Subcutaneous abdominal adipose tissue (tissue), 5 donors: Measurements from ENCODE around the gene TMPRSS12.
"Not testable (repeated sequence)": the region's sequence is repeated elsewhere in the genome, so short reads cannot be mapped to it uniquely, and the experiment has no call there.

Experiments
- H3K27ac ChIP-seq: one replicate; pipeline ENCODE4 v1.7.0; 2013; ENCODE audit warnings: low read depth, mild to moderate bottlenecking, inconsistent platforms, low read length, moderate library complexity
- H3K27me3 ChIP-seq, 5 donors: one replicate each; pipeline ENCODE4 v1.7.0; 2013; ENCODE audit warnings: low read length in 5 of 5, inconsistent platforms in 1 of 5; ENCODE audit not compliant: control insufficient read depth in 5 of 5, insufficient read depth in 4 of 5
- H3K36me3 ChIP-seq, 5 donors: one replicate each; pipeline ENCODE4 v1.7.0; 2013; ENCODE audit warnings: low read length in 5 of 5; ENCODE audit not compliant: control insufficient read depth in 5 of 5, insufficient read depth in 5 of 5
- H3K4me1 ChIP-seq, 5 donors: one replicate each; pipeline ENCODE4 v1.7.0; 2013; ENCODE audit warnings: low read length in 5 of 5, mild to moderate bottlenecking in 3 of 5, moderate library complexity in 1 of 5; ENCODE audit not compliant: control insufficient read depth in 5 of 5, insufficient read depth in 5 of 5
- H3K4me3 ChIP-seq, 5 donors: one replicate each; pipeline ENCODE4 v1.7.0; 2013; ENCODE audit warnings: low read length in 5 of 5, low read depth in 1 of 5
- H3K9ac ChIP-seq, 5 donors: one replicate each; pipeline ENCODE4 v1.7.0; 2013; ENCODE audit warnings: low read length in 5 of 5, mild to moderate bottlenecking in 4 of 5, moderate library complexity in 3 of 5
- H3K9me3 ChIP-seq, 5 donors: one replicate each; pipeline ENCODE4 v1.7.0; 2013; ENCODE audit warnings: low read length in 5 of 5; ENCODE audit not compliant: control insufficient read depth in 5 of 5
- donor health status: healthy.
- donor health status: healthy.
- donor health status: healthy.
- donor health status: healthy.
- donor health status: healthy.

TMPRSS12 gene

DNA sequence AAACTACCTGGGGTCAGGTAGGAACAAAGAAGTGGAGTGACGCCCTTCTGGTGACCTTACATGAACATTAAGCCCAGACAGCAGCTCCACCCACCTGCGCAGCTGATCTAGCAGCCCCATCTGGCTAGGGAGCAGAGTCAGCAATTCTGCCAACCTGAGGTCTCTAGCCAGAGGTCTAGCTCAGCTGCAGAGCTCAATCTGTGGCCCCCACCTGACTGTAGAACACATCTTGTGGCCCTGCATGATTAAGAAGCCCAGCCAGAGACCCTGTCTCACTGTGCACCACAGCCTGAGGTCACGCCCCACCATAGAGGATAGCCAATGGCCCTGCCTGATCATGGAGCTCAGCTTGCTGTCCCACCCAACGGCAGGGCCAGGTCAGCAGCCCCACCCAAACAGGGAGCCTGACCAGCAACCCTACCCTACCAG, 59.0 kb downstream of the TMPRSS12 start:
- H3K27ac ChIP-seq = no peak overlapping the region
- peaks cover 0 to 10% (median 0%) of the 10 kb centered on the region in 5 donors for H3K9me3 ChIP-seq
- no peak overlapping the region for H3K9ac ChIP-seq
- no peaks in the 10 kb centered on the region for H3K36me3 ChIP-seq
- H3K4me1 ChIP-seq = no peaks in the 10 kb centered on the region
- no peak overlapping the region for H3K4me3 ChIP-seq
- no peaks in the 10 kb centered on the region for H3K27me3 ChIP-seq

DNA sequence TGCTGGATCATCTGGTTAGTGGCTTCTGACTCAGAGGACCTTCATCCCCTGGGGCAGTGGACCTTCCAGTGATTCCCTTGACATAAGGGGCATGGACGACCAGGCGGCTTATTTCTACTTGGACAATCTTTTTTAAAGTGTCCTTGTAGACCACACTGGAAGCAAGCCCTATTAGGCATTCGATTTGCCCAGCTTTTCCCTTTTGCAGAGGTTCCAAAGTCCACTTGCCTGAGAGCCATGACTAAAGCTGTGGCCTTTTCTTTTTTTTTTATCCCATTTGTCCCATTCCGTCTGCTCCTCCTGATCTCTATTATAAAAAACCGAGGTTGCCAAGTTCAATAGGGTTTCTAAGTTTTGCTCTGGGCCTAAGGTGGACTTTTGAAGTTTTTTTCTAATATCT, 65.8 kb downstream of the TMPRSS12 start:
- not testable (repeated sequence) for H3K9ac ChIP-seq, H3K27ac ChIP-seq, H3K4me1 ChIP-seq, H3K36me3 ChIP-seq, H3K27me3 ChIP-seq, H3K4me3 ChIP-seq
- peaks cover 0 to 17% (median 15%) of the 10 kb centered on the region in 5 donors for H3K9me3 ChIP-seq

GRCh38 chr12:50912361-50912760, 69.6 kb downstream of the TMPRSS12 start:
- not testable (repeated sequence) for H3K27ac ChIP-seq, H3K4me3 ChIP-seq, H3K27me3 ChIP-seq, H3K36me3 ChIP-seq, H3K4me1 ChIP-seq, H3K9ac ChIP-seq
- H3K9me3 ChIP-seq = peaks cover 2 to 41% (median 41%) of the 10 kb centered on the region in 5 donors

DNA sequence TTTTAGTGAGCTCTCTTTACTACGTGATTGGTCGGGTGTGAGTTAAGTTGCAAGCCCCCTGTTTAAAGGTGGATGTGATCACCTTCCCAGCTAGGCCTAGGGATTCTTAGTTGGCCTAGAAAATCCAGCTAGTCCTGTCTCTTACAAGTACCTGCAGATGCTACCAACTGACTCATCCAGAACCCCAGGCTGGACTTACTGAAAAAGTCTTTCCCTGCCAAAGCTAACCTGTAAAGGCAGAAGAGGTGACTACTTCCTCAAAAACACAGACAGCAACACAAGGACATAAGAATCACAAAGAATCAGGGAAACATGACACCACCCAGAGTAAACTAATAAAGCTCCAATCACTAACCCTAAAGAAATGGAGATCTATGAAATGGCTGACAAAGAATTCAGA, 70.5 kb downstream of the TMPRSS12 start:
- Histone ChIP-seq H3K36me3 (no peaks in the 10 kb centered on the region), H3K4me1 (no peaks in the 10 kb centered on the region), H3K4me3 (no peak overlapping the region), H3K9me3 (peaks cover 2 to 41% (median 41%) of the 10 kb centered on the region in 5 donors), H3K27me3 (no peaks in the 10 kb centered on the region), H3K27ac (no peak overlapping the region), H3K9ac (no peak overlapping the region)

DNA sequence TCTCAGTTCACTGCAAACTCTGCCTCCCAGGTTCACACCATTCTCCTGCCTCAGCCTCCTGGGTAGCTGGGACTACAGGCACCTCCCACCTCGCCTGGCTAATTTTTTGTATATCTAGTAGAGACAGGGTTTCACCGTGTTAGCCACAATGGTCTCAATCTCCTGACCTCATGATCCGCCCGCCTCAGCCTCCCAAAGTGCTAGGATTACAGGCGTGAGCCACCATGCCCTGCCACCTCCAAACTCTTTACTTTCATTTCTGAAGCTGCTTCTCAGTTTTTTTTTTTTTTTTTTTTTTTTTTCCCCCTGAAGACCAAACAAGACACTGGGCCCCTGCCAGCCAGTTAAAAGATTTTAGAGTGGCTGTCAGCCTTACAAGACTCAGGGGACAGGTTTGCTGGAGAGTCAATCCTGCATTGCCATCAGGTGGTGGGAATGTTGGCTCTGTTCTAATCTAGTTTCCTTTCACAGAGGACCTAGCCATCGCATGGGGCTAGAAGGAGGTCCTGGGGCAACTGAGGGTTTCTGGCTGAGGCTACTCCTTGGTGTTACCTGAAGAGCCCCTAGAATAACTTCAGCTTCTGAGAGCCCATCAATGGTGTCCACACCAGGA, 72.3 kb downstream of the TMPRSS12 start:
- H3K27ac ChIP-seq = no peak overlapping the region
- no peak overlapping the region for H3K9ac ChIP-seq
- H3K27me3 ChIP-seq = no peaks in the 10 kb centered on the region
- H3K4me3 ChIP-seq = no peak overlapping the region
- peaks cover 2 to 43% (median 41%) of the 10 kb centered on the region in 5 donors for H3K9me3 ChIP-seq
- H3K36me3 ChIP-seq = no peaks in the 10 kb centered on the region
- no peaks in the 10 kb centered on the region for H3K4me1 ChIP-seq

- H3K9ac ChIP-seq = no peak overlapping the region
- peaks cover 2 to 42% (median 41%) of the 10 kb centered on the region in 5 donors for H3K9me3 ChIP-seq
- H3K27ac ChIP-seq = no peak overlapping the region
- no peaks in the 10 kb centered on the region for H3K27me3 ChIP-seq
- peak overlapping the region in 2 of 5 donors; percentile 17 to 41 for H3K4me3 ChIP-seq
- H3K4me1 ChIP-seq = no peaks in the 10 kb centered on the region
- no peaks in the 10 kb centered on the region for H3K36me3 ChIP-seq
Measured at GRCh38 chr12:50916292-50916691, 73.6 kb downstream of the TMPRSS12 start.

DNA sequence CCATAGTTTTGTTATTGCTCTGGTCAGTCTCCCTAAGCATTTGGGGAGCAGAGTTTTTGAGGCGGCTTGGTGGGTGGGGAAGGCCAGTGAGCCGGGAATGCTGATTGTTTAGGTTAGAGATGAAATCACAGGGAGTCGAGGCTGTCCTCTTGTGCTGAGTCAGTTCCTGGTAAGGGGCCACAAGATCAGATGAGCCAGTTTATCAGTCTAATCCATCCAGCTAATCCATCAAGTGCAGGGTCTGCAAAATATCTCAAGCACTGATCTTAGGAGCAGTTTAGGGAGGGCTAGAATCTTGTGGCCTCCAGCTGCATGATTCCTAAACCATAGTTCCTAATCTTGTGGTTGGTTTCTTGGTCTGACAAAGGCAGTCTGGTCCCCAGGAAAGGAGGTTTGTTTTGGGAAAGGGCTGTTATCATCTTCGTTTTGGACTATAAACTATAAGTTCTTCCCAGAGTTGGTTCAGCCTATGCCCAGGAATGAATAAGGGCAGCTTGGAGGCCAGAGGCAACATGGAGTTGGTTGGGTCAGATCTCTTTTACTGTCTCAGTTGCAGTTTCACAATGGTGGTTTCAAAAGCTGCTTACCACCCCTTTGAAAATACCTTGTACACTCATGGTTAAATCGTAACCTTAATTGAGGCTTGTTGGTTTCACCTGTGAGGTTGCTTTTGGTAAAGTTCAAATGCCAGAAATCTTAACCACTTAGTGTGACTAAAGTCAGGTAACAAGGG, 76.0 kb downstream of the TMPRSS12 start:
- Histone ChIP-seq H3K36me3 (no peaks in the 10 kb centered on the region), H3K9ac (no peak overlapping the region), H3K27ac (no peak overlapping the region), H3K9me3 (peaks cover 1 to 27% (median 23%) of the 10 kb centered on the region in 5 donors), H3K4me3 (no peak overlapping the region), H3K4me1 (peaks cover 0 to 20% (median 17%) of the 10 kb centered on the region in 5 donors), H3K27me3 (no peaks in the 10 kb centered on the region)

GRCh38 chr12:50922820-50923219, 80.1 kb downstream of the TMPRSS12 start:
- H3K9ac ChIP-seq = peak overlapping the region in 4 of 5 donors; percentile 16 to 87 (median 56)
- H3K36me3 ChIP-seq = no peaks in the 10 kb centered on the region
- no peaks in the 10 kb centered on the region for H3K27me3 ChIP-seq
- H3K4me1 ChIP-seq = peaks cover 0 to 48% (median 41%) of the 10 kb centered on the region in 5 donors
- H3K9me3 ChIP-seq = peaks cover 0 to 2% (median 0%) of the 10 kb centered on the region in 5 donors
- peak overlapping the region; percentile 97 for H3K27ac ChIP-seq
- H3K4me3 ChIP-seq = peak overlapping the region in 2 of 5 donors; percentile 17 to 24

- H3K4me1 ChIP-seq = peaks cover 2 to 56% (median 48%) of the 10 kb centered on the region in 5 donors
- peak overlapping the region; percentile 68 to 99 (median 96) for H3K4me3 ChIP-seq
- peaks cover 0 to 2% (median 0%) of the 10 kb centered on the region in 5 donors for H3K36me3 ChIP-seq
- H3K27ac ChIP-seq = peak overlapping the region; percentile 97
- peak overlapping the region; percentile 39 to 87 (median 59) for H3K9ac ChIP-seq
- H3K9me3 ChIP-seq = peaks cover 0 to 2% (median 0%) of the 10 kb centered on the region in 5 donors
- H3K27me3 ChIP-seq = no peaks in the 10 kb centered on the region
Measured at GRCh38 chr12:50923361-50924130, 80.8 kb downstream of the TMPRSS12 start.

DNA sequence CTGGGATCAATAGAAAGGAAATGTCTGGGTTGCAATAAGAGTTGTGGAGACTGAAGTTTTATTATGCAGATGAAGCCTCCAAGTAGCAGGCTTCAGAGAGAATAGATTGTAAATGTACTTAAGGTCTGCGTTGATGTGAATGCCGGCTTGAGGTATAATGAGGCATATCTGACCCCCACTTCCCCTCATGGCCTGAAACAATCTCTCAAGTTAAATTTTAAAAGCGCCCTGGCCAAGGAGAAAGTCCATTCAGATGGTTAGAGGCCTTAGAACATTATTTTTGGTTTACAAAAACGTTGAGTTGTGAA, 81.4 kb downstream of the TMPRSS12 start:
- Histone ChIP-seq H3K27ac (peak overlapping the region; percentile 97), H3K27me3 (no peaks in the 10 kb centered on the region), H3K9ac (peak overlapping the region; percentile 39 to 87 (median 59)), H3K4me3 (peak overlapping the region; percentile 68 to 99 (median 96)), H3K9me3 (peaks cover 0 to 2% (median 0%) of the 10 kb centered on the region in 5 donors), H3K4me1 (peaks cover 2 to 61% (median 53%) of the 10 kb centered on the region in 5 donors), H3K36me3 (peaks cover 0 to 2% (median 0%) of the 10 kb centered on the region in 5 donors)
